Measurements from ENCODE around the gene LEPR. TPM values are rescaled to one million over a fixed set of nuclear protein-coding genes. Genes with fewer than 3 reads are reported as not detected.

The LEPR gene, protein sequence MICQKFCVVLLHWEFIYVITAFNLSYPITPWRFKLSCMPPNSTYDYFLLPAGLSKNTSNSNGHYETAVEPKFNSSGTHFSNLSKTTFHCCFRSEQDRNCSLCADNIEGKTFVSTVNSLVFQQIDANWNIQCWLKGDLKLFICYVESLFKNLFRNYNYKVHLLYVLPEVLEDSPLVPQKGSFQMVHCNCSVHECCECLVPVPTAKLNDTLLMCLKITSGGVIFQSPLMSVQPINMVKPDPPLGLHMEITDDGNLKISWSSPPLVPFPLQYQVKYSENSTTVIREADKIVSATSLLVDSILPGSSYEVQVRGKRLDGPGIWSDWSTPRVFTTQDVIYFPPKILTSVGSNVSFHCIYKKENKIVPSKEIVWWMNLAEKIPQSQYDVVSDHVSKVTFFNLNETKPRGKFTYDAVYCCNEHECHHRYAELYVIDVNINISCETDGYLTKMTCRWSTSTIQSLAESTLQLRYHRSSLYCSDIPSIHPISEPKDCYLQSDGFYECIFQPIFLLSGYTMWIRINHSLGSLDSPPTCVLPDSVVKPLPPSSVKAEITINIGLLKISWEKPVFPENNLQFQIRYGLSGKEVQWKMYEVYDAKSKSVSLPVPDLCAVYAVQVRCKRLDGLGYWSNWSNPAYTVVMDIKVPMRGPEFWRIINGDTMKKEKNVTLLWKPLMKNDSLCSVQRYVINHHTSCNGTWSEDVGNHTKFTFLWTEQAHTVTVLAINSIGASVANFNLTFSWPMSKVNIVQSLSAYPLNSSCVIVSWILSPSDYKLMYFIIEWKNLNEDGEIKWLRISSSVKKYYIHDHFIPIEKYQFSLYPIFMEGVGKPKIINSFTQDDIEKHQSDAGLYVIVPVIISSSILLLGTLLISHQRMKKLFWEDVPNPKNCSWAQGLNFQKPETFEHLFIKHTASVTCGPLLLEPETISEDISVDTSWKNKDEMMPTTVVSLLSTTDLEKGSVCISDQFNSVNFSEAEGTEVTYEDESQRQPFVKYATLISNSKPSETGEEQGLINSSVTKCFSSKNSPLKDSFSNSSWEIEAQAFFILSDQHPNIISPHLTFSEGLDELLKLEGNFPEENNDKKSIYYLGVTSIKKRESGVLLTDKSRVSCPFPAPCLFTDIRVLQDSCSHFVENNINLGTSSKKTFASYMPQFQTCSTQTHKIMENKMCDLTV
- 1 to 10 TPM; 1.7 TPM for total RNA-seq

DNA sequence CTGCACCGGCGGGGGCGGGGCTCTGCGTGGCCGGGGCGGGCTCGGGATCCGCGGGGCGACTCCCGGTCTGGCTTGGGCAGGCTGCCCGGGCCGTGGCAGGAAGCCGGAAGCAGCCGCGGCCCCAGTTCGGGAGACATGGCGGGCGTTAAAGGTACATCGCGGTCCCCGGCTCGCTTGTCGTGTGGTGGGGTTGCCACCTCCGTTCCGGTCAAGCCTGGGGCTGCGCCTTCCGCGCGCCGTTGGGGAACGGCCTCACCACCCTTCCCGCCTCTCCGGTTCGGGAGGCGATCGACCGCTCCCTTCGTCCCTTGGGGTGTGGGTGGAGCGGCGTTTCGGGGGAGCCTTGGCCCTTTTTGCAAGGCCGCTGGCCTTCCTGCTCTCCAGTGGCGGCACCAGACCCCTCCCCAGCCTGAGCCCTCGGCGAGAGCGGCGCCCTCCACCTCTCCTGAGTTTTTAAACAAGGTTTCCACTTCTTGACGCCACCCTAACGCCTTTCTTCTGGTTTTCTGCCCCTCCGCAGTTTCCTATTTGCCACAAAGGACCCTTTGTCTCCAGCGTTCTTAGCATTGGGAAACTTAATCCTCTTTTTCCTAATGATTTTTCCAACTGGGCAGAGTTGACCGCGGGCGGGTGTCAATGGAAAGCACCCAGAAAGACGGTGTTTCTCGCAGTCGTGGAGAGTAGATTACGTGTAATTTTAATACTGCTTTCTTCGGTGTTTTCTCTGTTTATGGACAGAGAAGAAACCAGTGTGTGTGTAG, at the start of gene LEPR, which contains the start of gene LEPROT:
TSS of gene LEPR (plus strand) at position 79 of the 761 bp plus-strand sequence. CDS start 144,898 bp downstream, outside the sequence.
TSS of gene LEPROT (plus strand) at position 79 of the 761 bp plus-strand sequence. CDS start at position 136, 57 bp downstream.

Other genes starting within 250 kb of the LEPR start
- gene DNAJC6, start 111.1 kb upstream of the LEPR start, total RNA-seq, result 1 to 10 TPM; 1.3 TPM
- 10 to 100 TPM; 19.5 to 21.6 TPM for gene LEPROT, start within 50 bp of the LEPR start, total RNA-seq